SKM-1 treated with dmso at 0.1 percent for 144 hours (cell line): ENCODE data around the gene RO60.
"Not testable (repeated sequence)": the region's sequence is repeated elsewhere in the genome, so short reads cannot be mapped to it uniquely, and the experiment has no call there.

Source experiments
- DNase-seq: peaks from one replicate; lab custom pipeline; 2025; ENCODE audit not compliant: unreplicated experiment; lab: John Stamatoyannopoulos, UW

Gene RO60

GRCh38 chr1:193059282-193060114 lies at the start of gene RO60, which contains the start of gene UCHL5:
TSS of gene RO60 (plus strand) at chr1:193059612. CDS start at chr1:193069055, 9,443 bp downstream.
TSS of gene UCHL5 (minus strand) at chr1:193059360. CDS start at chr1:193059260, 100 bp downstream.
- peak; percentile 100 for DNase-seq

GRCh38 chr1:193011406-193011805 lies 48.0 kb upstream of the RO60 start:
- no peak for DNase-seq

GRCh38 chr1:193013005-193013404 lies 46.4 kb upstream of the RO60 start:
- DNase-seq = peak; percentile 7

GRCh38 chr1:193013707-193014106 lies 45.7 kb upstream of the RO60 start:
- no peak for DNase-seq

- DNase-seq = no peak
Observed at GRCh38 chr1:193014400-193014799, 45.0 kb upstream of the RO60 start.

- no peak for DNase-seq
Observed at GRCh38 chr1:193016788-193017187, 42.6 kb upstream of the RO60 start.

GRCh38 chr1:193019442-193020026 lies 39.9 kb upstream of the RO60 start:
- peak; percentile 34 for DNase-seq

- DNase-seq = no peak
Observed at GRCh38 chr1:193025218-193025617, 34.2 kb upstream of the RO60 start.

- no peak for DNase-seq
Observed at GRCh38 chr1:193030280-193030679, 29.1 kb upstream of the RO60 start.

- DNase-seq = no peak
Observed at GRCh38 chr1:193031431-193031830, 28.0 kb upstream of the RO60 start.

GRCh38 chr1:193032643-193033427 lies 26.6 kb upstream of the RO60 start:
- DNase-seq = not testable (repeated sequence)

- DNase-seq = no peak
Observed at GRCh38 chr1:193033610-193034009, 25.8 kb upstream of the RO60 start.

GRCh38 chr1:193036337-193037047 lies 22.9 kb upstream of the RO60 start:
- DNase-seq = no peak

- no peak for DNase-seq
Observed at GRCh38 chr1:193040011-193040410, 19.4 kb upstream of the RO60 start.

- no peak for DNase-seq
Observed at GRCh38 chr1:193042766-193043691, 16.4 kb upstream of the RO60 start.

GRCh38 chr1:193048913-193049312 lies 10.5 kb upstream of the RO60 start:
- DNase-seq = not testable (repeated sequence)

- no peak for DNase-seq
Observed at GRCh38 chr1:193054169-193054675, 5.2 kb upstream of the RO60 start.

GRCh38 chr1:193058529-193059281 lies 707 bp upstream of the RO60 start:
- peak; percentile 80 for DNase-seq

GRCh38 chr1:193060115-193060403 lies 647 bp downstream of the RO60 start:
- DNase-seq = no peak
